DMS 273 (cell line): ENCODE measurements around the gene DPYSL4.

Source experiments
- DNase-seq: peaks from one replicate; lab custom pipeline; 2025; ENCODE audit not compliant: unreplicated experiment; lab: John Stamatoyannopoulos, UW

The DPYSL4 gene

GRCh38 chr10:132176623-132177500 is 9.9 kb upstream of the DPYSL4 start:
- DNase-seq, result no peak

DNA sequence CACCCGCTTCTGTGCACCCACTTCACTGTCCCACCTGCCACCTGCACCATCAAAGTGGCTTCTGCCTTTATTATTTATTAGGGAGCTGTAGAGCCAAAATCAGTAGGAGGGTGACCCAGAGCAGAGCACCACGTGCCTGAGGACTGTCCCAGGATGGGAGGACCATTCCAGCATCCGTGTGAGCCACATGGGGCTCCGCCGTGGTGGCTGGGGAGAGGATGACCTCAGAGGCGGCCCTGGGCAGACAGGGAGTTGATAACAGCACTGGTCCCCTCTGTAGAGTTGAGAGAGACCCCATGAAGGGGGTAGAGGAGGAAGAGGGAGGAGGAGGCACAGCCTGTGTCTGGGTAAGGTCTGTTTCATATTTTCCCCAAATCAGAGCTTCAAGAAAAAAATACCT is 8.7 kb upstream of the DPYSL4 start:
- DNase-seq, result no peak

GRCh38 chr10:132178672-132179545 is 7.8 kb upstream of the DPYSL4 start:
- DNase-seq, result no peak

DNA sequence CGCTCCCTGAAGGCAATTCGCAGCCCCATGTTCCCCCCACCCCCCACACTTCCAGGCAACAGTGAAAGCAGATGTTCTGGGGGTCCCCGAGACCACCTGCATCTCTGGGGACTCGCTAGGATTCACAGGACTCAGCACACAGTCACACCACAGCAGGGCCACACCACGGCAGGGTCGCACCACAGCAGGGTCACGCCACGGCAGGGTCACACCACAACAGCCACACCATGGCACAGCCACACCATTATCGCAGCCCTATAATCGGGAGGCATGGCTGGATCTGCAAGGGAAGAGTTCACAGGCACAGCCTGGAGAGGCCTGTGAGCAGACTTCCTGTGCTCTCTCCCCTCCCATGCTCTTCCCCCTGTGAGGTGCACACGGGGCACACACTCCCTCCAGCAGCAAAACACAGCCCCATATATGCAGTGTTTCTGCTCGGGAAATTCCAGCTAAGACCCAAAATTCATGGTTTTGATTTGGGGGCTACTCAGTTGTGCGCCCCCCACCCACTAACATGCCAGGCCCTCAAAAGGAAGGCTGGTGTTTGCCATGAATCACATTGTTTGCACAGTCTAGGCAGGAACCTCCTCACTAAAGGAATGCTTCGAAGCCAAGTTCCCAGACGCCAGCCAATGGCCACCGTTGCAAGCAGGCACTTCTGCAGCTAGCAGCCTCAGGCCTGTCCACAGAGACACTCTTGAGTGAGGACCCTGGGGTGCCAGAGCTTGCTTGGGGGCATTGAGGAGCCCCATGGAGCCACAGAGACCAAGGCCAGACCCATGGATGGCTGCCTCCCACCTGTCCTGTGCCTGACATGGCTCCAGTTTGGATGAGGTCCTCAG is 7.0 kb upstream of the DPYSL4 start:
- no peak for DNase-seq

DNA sequence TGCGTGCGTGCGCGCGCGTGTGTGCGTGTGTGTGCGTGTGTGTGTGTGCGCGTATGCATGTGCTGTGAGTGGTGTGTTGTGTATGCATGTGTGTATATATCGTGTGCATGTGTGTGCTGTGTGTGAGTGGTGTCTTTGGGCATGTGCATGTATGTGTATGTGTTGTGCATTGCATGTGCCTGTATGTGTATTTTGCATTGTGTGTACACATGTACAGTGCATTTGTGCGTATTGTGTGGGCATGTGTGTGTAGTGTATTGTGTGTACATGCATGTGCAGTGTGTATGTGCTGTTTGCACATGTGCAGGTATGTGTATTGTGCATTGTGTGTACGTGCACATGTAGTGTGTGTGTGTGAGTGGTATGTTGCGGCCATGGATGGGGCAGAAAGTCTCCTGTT is 6.0 kb upstream of the DPYSL4 start:
- DNase-seq, result no peak

DNA sequence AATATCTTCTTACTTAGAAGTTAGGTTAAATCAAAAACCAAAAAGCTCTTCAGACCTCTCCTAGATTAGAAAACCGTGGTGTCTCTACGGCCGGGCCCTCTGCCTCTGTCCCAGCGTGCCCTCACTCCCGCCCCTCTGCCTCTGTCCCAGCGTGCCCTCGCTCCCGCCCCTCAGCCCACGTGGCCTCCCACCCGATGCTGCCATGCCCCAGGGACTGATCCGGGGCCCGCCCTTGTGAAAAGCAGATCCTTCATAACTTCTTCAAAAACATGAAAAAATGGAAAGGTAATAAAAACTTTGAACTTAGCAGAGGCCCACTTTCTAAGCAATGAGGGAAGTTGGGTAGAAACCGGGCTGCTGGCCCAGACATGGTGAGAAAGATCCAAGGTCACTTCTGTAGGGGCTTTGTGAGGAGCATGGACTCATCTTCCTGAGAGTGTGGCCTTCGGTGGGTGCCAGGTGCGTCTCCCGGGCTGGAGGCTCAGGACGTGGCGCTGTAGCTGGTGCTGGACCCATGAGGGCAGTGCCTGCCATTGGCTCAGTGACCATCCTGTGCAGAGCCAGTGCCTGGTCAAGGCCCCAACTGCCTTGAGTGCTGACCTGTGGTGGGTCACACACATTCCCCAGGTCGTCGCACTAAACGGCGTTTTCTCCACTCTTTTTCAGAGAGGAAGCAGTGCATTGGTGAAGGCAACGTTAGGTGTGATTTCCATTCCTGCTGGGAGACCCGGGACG is 4.9 kb upstream of the DPYSL4 start:
- no peak for DNase-seq

DNA sequence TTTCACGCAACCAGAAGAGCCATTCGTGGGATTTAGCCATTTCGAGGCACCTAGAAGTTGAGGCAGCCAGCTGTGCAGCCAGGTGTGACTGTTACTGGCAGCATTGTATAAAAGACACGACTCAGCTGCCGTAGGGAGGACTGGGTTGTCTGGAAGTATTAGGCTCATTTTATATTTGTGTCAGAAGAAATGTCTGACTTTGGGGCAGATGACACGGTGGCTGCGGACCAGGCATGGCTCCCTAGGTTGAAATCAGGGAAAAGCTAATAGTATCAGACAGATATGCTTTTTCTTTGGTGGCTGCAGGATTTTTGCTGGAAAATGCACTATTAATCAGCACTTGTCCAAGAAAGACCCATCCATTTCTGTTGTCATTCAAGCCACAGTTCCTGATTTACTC is 4.2 kb upstream of the DPYSL4 start:
- no peak for DNase-seq

GRCh38 chr10:132183046-132183445 is 3.7 kb upstream of the DPYSL4 start:
- DNase-seq, result peak; percentile 28

DNA sequence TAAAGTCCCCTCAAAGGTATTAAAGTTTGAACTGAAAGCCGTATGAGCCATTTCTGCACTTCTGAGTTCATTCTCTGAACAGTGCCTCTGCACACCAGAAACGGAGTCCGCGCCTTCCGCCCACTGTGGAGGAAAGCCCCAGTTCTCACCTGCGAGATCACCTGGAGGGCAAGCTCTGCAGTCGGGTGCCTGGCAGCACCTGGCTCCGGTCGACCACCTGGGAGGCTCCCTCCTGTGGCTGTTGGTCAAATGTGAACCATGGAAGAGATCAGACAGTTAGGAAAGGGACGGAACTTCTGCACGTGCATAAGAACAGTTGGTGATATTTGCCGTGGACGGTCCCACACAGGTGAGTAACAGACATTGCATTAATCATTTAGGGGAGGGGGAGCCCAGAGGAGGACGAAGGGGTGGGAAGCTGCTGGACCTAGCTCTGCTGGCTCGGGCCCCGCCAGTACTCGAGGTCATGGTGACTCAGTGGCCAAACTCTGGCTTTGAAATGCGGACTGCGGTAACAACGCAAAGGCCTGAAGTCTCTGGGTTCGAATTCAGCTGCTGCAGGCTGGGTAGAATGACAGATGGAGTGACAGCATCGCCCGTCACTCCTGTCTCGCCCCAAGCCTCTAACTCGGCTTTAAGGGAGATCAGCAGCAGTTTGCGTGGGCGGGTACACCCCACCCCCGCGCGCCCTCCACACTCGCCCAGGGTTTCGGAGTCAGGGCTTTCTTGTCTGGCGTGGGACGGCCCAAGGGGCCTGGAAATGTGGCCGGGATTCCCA is 1.7 kb upstream of the DPYSL4 start:
- DNase-seq, result no peak

DNA sequence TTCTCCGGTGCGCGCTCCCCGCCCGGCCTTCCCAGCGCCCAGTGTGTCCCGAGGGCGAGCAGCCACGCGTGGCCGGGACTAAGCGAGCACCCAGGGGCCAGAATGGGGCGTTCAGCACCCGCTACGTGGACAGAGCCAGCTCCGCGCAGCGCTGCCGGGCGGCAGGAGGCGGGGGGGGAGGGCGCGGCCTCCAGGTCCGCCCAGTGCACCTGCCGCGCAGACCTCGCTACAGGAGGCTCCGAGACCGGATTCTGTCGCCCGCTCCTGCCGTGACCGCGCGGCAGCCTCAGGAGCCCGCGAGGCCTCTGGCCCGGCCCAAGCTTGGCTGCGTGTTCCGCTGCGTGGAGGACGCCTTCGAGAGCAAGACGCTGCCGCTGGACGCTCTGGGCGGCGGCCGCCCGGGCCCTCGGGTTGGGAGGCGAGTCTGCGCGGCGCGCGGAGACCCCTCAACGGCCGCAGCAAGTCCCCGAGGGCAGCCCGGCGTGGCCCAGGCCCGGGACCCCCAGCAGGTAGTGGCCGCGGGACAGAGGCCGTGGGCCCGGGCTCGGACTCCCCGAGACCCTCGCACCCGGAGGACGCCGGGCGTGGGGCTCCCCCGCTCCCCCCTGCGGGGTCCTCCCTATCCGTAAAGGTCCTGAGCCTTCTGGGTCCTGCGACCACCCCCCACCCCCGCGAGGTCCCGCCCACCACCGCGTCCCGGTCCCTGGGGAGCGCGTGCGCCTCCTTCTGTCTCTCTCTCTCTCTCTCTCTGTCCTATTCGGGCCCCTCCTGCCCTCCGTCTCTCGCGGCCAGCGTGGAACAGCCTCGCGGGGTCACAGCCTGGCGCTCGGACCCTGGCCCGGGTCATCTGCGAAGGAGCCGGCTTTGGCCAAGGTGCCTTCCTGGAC is 904 bp upstream of the DPYSL4 start:
- DNase-seq, result peak; percentile 45

- peak; percentile 13 for DNase-seq
Measured at GRCh38 chr10:132187430-132188138, 836 bp downstream of the DPYSL4 start.

DNA sequence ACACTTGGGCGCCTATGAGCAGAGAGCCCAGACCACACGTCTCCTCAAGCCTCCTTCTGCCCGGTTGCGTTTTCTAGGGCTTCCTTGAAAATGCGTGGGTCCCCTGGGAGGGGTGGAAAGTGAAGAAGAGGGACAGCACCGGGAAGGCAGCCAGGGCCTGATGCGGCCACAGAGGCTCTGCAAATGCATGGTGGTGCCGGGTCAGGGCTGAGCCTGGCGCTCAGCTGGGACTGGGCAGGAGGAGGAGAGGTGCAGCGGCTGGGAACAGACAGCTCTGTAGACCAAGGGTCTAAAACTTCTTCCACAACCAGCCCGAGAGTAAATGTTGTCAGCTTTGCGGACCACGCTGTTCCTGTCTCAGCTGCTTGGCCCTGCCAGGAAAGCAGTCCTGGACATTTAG is 1.6 kb downstream of the DPYSL4 start:
- no peak for DNase-seq

- no peak for DNase-seq
Measured at GRCh38 chr10:132189016-132189415, 2.3 kb downstream of the DPYSL4 start.

GRCh38 chr10:132189810-132190422 is 3.2 kb downstream of the DPYSL4 start:
- no peak for DNase-seq

GRCh38 chr10:132192076-132192975 is 5.6 kb downstream of the DPYSL4 start:
- no peak for DNase-seq

DNA sequence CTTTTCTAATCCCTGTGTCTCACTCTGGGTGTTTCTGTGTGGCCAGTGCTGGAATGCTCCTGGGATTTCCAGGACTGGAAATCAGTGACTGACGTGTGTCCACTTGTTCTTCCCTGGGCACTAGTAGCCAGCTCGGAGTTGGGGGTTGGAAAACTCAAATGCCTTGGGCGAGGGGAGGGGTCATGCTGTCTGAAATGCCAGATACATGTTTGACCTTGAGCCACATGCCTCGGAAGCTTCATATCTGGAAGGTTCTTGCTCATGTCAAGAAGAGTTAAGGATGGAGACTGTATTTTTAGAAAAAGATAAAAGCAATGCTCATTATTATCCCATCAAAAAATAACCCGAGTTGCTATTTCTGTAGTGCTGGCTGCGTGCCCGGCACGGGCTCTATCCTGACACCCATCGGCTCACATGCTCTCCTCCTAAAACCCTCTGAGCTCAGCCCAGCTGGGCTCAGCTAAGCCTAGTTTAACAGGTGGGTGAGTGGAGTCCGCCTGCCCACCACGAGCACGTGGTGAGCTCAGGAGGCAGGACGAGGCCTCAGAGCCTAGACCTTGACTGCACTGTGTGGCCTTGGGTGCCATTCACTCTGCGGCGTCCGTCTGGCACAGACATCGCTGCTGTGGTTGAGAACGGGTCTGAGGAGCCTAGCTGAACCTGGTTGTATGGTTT is 6.4 kb downstream of the DPYSL4 start:
- peak; percentile 5 for DNase-seq
